Measurements from ENCODE around the gene LOXL1.

GRCh38 chr15:73979636-73980035 is 53.4 kb downstream of the LOXL1 start:
- TF ChIP-seq CTCF (IDR thresholded peaks at IDR 0.05) (no peak), POLR2A (IDR thresholded peaks at IDR 0.05) (no peak)

Data from Peyer's patch (tissue), 4 donors.